ENCODE measurements around the gene RBP4. TPM values are rescaled to one million over a fixed set of nuclear protein-coding genes. Genes with fewer than 3 reads are reported as not detected.

RBP4 gene
- total RNA-seq, 2 donors from 2014 or later, result 22.1 to 136 TPM

DNA sequence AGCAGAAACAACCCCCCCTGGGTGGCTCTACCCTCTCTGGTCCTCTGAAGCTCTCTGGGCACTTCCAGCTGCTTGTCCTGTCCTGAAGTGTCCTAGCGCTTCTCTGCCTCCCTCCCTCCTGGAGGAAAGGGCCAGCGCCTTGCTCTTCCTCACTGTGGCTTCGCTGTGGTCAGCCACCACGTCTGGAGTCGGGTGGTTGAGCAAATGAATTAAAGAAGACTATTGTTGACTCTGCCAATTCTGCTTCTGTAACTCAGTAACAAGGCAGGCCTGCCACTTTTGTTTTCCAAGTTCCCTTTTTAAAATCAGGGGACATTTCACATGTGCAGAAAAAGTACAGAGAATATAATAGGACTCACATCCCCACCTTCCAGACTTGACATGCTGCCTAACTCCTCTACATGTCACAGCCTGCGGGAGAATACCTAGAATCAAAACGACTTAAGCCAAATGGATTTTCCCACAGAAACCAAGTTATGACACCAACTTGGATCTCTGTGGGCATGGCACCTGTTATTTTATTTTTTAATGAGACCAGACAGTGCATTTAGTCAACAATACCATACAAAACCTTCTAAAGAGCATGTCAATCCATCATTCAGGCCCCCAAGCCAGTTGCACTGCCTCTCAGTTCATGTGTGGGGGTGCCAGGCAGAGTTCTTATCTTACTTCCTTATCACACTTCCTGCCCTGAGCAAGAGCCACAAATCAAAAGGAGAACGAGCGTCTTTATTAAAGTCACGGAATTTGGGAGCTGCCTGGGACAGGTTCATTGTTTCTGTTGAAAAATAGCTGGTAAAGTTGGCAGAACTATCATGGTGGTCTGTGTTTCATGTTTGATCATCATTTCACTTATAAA, 27.8 kb downstream of the RBP4 start:
- DNase-seq (peak in 2 of 4 donors; percentile 20 to 41), ATAC-seq (peak; percentile 65)
- Histone ChIP-seq H3K4me1 (peaks cover 17% of the 10 kb centered on the region), H3K4me3 (no peak overlapping the region), H3K36me3 (replicated peaks in 1 of 2; ENCODE audit: insufficient read depth in 1 of 2, low read depth in 2 of 2) (no peaks in the 10 kb centered on the region), H3K9me3 (no peaks in the 10 kb centered on the region), H3K27ac (peak overlapping the region in 3 of 4 donors; percentile 45 to 77 (median 69)), H3K27me3 (no peaks in the 10 kb centered on the region)
- intact Hi-C loops (cut with DNase I), result no loop called here
- TF ChIP-seq, protein P1, sequence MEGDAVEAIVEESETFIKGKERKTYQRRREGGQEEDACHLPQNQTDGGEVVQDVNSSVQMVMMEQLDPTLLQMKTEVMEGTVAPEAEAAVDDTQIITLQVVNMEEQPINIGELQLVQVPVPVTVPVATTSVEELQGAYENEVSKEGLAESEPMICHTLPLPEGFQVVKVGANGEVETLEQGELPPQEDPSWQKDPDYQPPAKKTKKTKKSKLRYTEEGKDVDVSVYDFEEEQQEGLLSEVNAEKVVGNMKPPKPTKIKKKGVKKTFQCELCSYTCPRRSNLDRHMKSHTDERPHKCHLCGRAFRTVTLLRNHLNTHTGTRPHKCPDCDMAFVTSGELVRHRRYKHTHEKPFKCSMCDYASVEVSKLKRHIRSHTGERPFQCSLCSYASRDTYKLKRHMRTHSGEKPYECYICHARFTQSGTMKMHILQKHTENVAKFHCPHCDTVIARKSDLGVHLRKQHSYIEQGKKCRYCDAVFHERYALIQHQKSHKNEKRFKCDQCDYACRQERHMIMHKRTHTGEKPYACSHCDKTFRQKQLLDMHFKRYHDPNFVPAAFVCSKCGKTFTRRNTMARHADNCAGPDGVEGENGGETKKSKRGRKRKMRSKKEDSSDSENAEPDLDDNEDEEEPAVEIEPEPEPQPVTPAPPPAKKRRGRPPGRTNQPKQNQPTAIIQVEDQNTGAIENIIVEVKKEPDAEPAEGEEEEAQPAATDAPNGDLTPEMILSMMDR (IDR thresholded peaks at IDR 0.05), result no peak
- WGBS, 2 donors, result 19 to 25% methylated on average over 10 of the region's 10 CpGs

DNA sequence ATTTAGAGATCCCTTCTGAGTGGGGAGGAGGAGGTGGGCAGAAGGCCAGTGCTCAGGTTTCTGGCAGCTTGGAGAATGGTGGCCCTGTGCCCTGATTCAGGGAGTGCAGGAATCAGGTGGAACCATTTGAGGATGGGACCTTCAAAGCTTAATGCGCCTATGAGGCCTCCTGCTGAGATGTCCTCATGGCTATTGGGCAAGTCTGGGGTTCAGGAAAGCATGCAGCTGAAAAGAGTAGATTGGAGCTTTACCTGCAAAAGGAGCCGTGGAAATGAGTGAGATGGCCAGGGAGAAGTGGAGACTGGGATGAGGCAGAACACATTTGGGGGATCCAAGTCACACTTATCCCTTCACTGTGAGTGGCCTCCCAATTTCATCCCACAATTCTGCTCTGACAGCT, 28.4 kb downstream of the RBP4 start:
- Histone ChIP-seq H3K9me3 (no peaks in the 10 kb centered on the region), H3K27ac (peak overlapping the region in 2 of 4 donors; percentile 69 to 77), H3K4me1 (peaks cover 24% of the 10 kb centered on the region), H3K27me3 (no peaks in the 10 kb centered on the region), H3K4me3 (no peak overlapping the region), H3K36me3 (replicated peaks in 1 of 2; ENCODE audit: insufficient read depth in 1 of 2, low read depth in 2 of 2) (no peaks in the 10 kb centered on the region)
- WGBS, 2 donors, result 50 to 83% methylated on average over 2 of the region's 2 CpGs
- TF ChIP-seq POLR2A (IDR thresholded peaks at IDR 0.05), result no peak
- TF ChIP-seq, protein P1 (IDR thresholded peaks at IDR 0.05), result no peak
- no peak for ATAC-seq
- intact Hi-C loops (cut with DNase I), result no loop called here
- DNase-seq, result no peak

DNA sequence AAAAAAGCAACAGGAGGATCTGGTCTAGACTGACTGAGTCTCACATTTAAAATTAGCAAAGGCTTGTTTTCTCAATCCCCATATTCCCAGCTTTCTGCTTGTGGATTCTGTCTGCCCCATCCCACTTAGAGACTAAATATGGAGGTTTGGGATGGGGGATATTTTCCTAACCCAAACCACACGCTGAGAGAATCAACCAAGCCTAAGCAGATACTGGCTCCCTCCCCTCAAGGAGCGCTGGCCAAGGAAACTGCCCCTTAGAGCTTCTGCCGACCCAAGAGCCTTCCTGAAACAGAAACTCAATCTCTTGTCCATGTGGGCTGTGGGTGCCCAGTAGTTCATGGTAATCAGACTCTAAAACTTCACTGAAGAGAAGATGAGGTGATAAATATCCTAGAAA, 30.7 kb downstream of the RBP4 start:
- TF ChIP-seq, protein P1 (IDR thresholded peaks at IDR 0.05), result no peak
- no peak for TF ChIP-seq POLR2A (IDR thresholded peaks at IDR 0.05)
- DNase-seq (no peak), ATAC-seq (no peak)
- Histone ChIP-seq H3K27me3 (no peaks in the 10 kb centered on the region), H3K4me1 (peaks cover 38% of the 10 kb centered on the region), H3K4me3 (no peak overlapping the region), H3K9me3 (no peaks in the 10 kb centered on the region), H3K36me3 (replicated peaks in 1 of 2; ENCODE audit: insufficient read depth in 1 of 2, low read depth in 2 of 2) (no peaks in the 10 kb centered on the region), H3K27ac (no peak overlapping the region)
- WGBS, 2 donors, result 59 to 65% methylated on average over 3 of the region's 3 CpGs
- intact Hi-C loops (cut with DNase I), result no loop called here

DNA sequence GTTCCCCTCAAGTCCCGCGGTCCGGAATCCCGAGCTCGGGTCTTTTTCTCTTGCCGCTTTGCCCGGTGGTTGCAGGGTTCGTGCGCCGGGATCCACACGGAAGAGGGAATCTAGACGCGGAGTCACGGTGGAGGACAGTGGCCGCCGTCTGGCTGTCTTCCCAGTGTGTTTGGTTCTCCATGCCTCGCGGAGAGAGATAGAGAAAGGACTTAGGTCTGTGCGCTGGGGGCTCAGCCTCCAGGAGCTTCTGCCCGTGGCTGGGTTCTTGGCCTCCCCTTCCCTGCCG, 33.0 kb downstream of the RBP4 start:
- H3K27me3 ChIP-seq, result no peaks in the 10 kb centered on the region
- H3K9me3 ChIP-seq, result no peaks in the 10 kb centered on the region
- no peak for TF ChIP-seq POLR2A (IDR thresholded peaks at IDR 0.05)
- peaks cover 31% of the 10 kb centered on the region for H3K4me1 ChIP-seq
- no peaks in the 10 kb centered on the region for H3K36me3 ChIP-seq (replicated peaks in 1 of 2; ENCODE audit: insufficient read depth in 1 of 2, low read depth in 2 of 2)
- no peak for DNase-seq
- WGBS, 2 donors, result 12 to 16% methylated on average over 21 of the region's 21 CpGs
- intact Hi-C loops (cut with DNase I), result no loop called here
- H3K27ac ChIP-seq, result no peak overlapping the region
- ATAC-seq, result no peak
- H3K4me3 ChIP-seq, result no peak overlapping the region

DNA sequence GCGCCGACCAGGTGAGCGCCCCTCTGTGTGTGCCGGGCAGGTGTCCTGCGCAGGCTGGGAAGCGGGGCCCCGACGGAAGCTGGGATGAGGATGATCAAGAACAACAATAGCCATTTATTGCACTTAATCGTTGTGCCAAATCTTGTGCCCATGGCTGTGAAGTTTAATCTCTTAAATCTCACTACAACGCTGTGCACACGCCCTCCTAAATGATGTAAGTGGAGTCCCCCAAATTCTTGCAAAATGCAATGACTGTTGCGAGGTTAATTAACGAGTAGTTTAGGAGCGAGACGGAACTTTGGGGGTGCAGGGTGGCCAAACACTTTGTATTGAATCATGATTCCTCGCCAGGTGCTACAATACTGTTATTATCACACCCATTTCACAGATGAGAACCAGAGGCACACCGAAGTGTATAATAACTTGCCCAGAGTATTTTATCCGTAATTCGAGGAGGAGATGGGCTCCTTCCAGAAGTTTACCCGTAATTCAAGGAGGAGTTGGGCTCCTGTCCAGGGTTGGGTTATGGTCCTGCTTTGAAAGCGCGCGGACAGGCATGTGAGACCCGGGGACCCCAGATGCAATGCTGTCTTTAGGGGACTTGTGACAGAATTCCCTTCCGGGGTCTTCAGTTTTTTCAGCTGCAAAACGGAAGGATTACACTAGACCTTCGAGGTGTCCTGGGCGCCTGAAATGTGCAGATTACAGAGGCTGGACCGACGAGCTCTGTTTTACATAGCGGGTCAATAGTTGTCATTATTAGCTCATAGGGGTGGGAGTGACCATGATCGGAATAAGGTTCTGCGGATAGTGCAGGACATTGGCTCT, 33.5 kb downstream of the RBP4 start:
- Histone ChIP-seq H3K4me1 (peaks cover 26% of the 10 kb centered on the region), H3K4me3 (no peak overlapping the region), H3K27ac (no peak overlapping the region), H3K27me3 (no peaks in the 10 kb centered on the region), H3K9me3 (no peaks in the 10 kb centered on the region), H3K36me3 (replicated peaks in 1 of 2; ENCODE audit: insufficient read depth in 1 of 2, low read depth in 2 of 2) (no peaks in the 10 kb centered on the region)
- TF ChIP-seq, protein P1 (IDR thresholded peaks at IDR 0.05), result no peak
- TF ChIP-seq POLR2A (IDR thresholded peaks at IDR 0.05), result no peak
- intact Hi-C loops (cut with DNase I), result no loop called here
- ATAC-seq (no peak), DNase-seq (no peak)
- WGBS, 2 donors, result 10 to 11% methylated on average over 16 to 33 of the region's 33 CpGs
